Nephron (organoid): ENCODE data around the gene ZDHHC22.

ENCODE experiments used
- H3K27ac Mint-ChIP-seq, 3 experiments: 2 replicates each; pipeline ENCODE4 v1.8.0; 2020; ENCODE audit warnings: mixed read lengths in 3 of 3, mild to moderate bottlenecking in 2 of 3, moderate library complexity in 1 of 3
- H3K27me3 Mint-ChIP-seq: 2 replicates; pipeline ENCODE4 v1.8.0; 2021; ENCODE audit warnings: low read depth, mild to moderate bottlenecking, moderate library complexity, mixed read lengths
- H3K36me3 Mint-ChIP-seq: 2 replicates; pipeline ENCODE4 v1.8.0; 2020; ENCODE audit warnings: low read depth, mixed read lengths
- H3K4me1 Mint-ChIP-seq: 2 replicates; pipeline ENCODE4 v1.8.0; 2020; ENCODE audit warnings: mixed read lengths
- H3K4me3 Mint-ChIP-seq, 3 experiments: 2 replicates each; pipeline ENCODE4 v1.8.0; 2020; ENCODE audit warnings: mild to moderate bottlenecking in 3 of 3, mixed read lengths in 3 of 3, moderate library complexity in 2 of 3
- H3K9me3 Mint-ChIP-seq: 2 replicates; pipeline ENCODE4 v1.8.0; 2020; ENCODE audit warnings: mixed read lengths
- TF ChIP-seq, protein P1 (sequence below), 3 experiments: fragments of 200-600 bp; sonication (generic); IDR thresholded peaks; one replicate each; pipeline ENCODE4 v1.5.0; 2021; ENCODE audit warnings: antibody characterized with exemption in 3 of 3; ENCODE audit not compliant: unreplicated experiment in 3 of 3

The ZDHHC22 gene

GRCh38 chr14:77141214-77142004, at the start of gene ZDHHC22:
Gene ZDHHC22 (minus strand): TSS chr14:77141791. CDS start chr14:77139738, 2,053 bp downstream.
- Mint-ChIP-seq H3K27ac (no peak within 1 kb of the TSS), H3K27me3 (peaks cover 93% of the 10 kb centered on the region), H3K9me3 (no peaks in the 10 kb centered on the region), H3K4me3 (peak within 1 kb of the TSS; percentile 82 to 84 (median 83)), H3K36me3 (no peaks in the 10 kb centered on the region), H3K4me1 (peaks cover 12% of the 10 kb centered on the region)
- TF ChIP-seq, protein P1, sequence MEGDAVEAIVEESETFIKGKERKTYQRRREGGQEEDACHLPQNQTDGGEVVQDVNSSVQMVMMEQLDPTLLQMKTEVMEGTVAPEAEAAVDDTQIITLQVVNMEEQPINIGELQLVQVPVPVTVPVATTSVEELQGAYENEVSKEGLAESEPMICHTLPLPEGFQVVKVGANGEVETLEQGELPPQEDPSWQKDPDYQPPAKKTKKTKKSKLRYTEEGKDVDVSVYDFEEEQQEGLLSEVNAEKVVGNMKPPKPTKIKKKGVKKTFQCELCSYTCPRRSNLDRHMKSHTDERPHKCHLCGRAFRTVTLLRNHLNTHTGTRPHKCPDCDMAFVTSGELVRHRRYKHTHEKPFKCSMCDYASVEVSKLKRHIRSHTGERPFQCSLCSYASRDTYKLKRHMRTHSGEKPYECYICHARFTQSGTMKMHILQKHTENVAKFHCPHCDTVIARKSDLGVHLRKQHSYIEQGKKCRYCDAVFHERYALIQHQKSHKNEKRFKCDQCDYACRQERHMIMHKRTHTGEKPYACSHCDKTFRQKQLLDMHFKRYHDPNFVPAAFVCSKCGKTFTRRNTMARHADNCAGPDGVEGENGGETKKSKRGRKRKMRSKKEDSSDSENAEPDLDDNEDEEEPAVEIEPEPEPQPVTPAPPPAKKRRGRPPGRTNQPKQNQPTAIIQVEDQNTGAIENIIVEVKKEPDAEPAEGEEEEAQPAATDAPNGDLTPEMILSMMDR (IDR thresholded peaks at IDR 0.05; ENCODE audit: unreplicated experiment in 3 of 3) = peak; percentile 50 to 69 (median 66)

- Mint-ChIP-seq H3K27me3 (peaks cover 18% of the 10 kb centered on the region), H3K4me1 (peaks cover 12% of the 10 kb centered on the region), H3K9me3 (no peaks in the 10 kb centered on the region)
These were observed 49.4 kb upstream of the ZDHHC22 start for GRCh38 chr14:77190977-77191376.

DNA sequence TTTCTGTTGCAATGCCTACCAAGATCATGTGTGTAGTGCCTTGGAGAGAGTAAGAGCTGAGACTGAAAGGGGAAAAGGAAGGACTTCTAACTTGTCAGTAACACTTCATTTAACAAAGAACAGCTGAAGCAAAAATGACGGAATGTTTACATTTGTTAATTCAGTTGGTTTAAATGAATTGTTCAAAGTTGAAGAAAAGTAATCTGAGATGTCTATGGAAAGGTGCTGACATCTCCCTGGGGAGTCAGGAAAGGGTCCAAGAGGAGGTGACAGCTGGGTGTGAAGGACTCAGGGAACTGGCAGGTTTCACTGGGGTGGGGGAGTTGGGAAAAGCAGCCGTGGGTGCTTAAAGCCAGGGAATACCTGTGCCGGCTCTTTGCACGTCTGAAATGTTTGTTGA, 47.9 kb upstream of the ZDHHC22 start:
- TF ChIP-seq, protein P1 (IDR thresholded peaks at IDR 0.05; ENCODE audit: unreplicated experiment in 3 of 3) = no peak
- no peak overlapping the region for H3K4me3 Mint-ChIP-seq

More at GRCh38 chr14:77190977-77191376, 49.4 kb upstream of the ZDHHC22 start:
- Mint-ChIP-seq H3K4me3 (no peak overlapping the region), H3K36me3 (no peaks in the 10 kb centered on the region), H3K27ac (no peak overlapping the region)
- TF ChIP-seq, protein P1 (IDR thresholded peaks at IDR 0.05; ENCODE audit: unreplicated experiment in 3 of 3) = no peak

GRCh38 chr14:77187649-77188012, 46.0 kb upstream of the ZDHHC22 start:
- TF ChIP-seq, protein P1 (IDR thresholded peaks at IDR 0.05; ENCODE audit: unreplicated experiment in 3 of 3) = no peak
- H3K27ac Mint-ChIP-seq = no peak overlapping the region
- H3K36me3 Mint-ChIP-seq = no peaks in the 10 kb centered on the region
- peaks cover 32% of the 10 kb centered on the region for H3K27me3 Mint-ChIP-seq
- H3K9me3 Mint-ChIP-seq = no peaks in the 10 kb centered on the region
- peaks cover 17% of the 10 kb centered on the region for H3K4me1 Mint-ChIP-seq
- H3K4me3 Mint-ChIP-seq = no peak overlapping the region

More for the DNA sequence above, 47.9 kb upstream of the ZDHHC22 start:
- Mint-ChIP-seq H3K27ac (no peak overlapping the region), H3K36me3 (no peaks in the 10 kb centered on the region), H3K4me1 (peaks cover 12% of the 10 kb centered on the region), H3K9me3 (no peaks in the 10 kb centered on the region), H3K27me3 (peaks cover 18% of the 10 kb centered on the region)

DNA sequence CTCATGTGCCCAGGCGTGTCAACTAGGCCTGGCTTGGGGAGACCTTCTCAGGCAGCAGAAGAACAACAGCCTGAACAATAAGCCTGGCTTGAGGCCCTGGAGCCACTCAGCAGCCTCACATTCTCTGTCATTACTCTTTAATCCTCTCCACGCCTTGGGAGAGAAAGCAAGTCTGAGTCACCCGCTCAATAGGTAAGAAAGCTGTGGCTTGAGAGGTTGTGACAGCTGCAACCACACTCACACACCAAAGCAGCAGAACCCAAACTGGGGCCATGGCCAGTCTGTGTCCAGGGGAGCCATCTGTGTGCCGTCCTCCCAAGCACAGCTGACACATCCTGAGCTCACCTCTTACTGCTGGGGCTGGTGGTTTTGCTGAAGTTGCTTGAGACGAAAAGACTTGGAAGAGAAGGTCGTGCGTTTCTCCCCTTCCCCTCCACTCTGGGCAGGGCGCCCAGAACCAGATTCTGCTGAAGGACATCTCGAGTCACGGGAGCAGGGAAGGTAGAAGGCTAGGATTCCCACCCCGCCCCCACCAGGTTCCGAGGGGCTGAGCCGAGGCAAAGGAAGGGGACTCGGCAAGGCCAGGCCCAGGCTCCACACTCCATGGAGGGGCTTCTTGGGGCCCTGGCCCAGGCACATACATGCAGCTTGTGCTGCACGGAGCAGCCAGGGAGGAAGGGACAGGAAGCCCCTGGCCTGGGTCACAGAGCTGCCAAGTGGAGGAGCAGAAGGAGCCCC, 45.5 kb upstream of the ZDHHC22 start:
- Mint-ChIP-seq H3K4me1 (peaks cover 18% of the 10 kb centered on the region), H3K27me3 (peaks cover 32% of the 10 kb centered on the region), H3K4me3 (no peak overlapping the region), H3K36me3 (no peaks in the 10 kb centered on the region), H3K9me3 (no peaks in the 10 kb centered on the region), H3K27ac (peak overlapping the region in 1 of 3 experiments; percentile 29)
- TF ChIP-seq, protein P1 (IDR thresholded peaks at IDR 0.05; ENCODE audit: unreplicated experiment in 3 of 3) = no peak
